T-helper 1 cell treated with Interleukin-12 subunit alpha and Interleukin-12 subunit beta and Interleukin-4 antibody, amounts not matched to agents 30 μg/mL and 1 μg/mL, for 36 hours (primary cell): ENCODE measurements around the gene SLC16A11.
A peak's percentile ranks its signal among the peaks of the same experiment; 100 is the strongest.
"Not testable (repeated sequence)": the region's sequence is repeated elsewhere in the genome, so short reads cannot be mapped to it uniquely, and the experiment has no call there.

ENCODE experiments used
- H3K27ac Mint-ChIP-seq: one replicate; pipeline ENCODE4 v1.8.0; 2021; ENCODE audit warnings: mild to moderate bottlenecking, mixed read lengths
- H3K27me3 Mint-ChIP-seq: one replicate; pipeline ENCODE4 v1.8.0; 2021; ENCODE audit warnings: low read depth, mixed read lengths
- H3K36me3 Mint-ChIP-seq: one replicate; pipeline ENCODE4 v1.8.0; 2021; ENCODE audit warnings: low read depth, mixed read lengths
- H3K4me1 Mint-ChIP-seq: one replicate; pipeline ENCODE4 v1.8.0; 2021; ENCODE audit warnings: low read depth, mixed read lengths
- H3K4me3 Mint-ChIP-seq: one replicate; pipeline ENCODE4 v1.8.0; 2021; ENCODE audit warnings: mild to moderate bottlenecking, moderate library complexity, mixed read lengths
- H3K9me3 Mint-ChIP-seq: one replicate; pipeline ENCODE4 v1.8.0; 2021; ENCODE audit warnings: mixed read lengths

The SLC16A11 gene, protein sequence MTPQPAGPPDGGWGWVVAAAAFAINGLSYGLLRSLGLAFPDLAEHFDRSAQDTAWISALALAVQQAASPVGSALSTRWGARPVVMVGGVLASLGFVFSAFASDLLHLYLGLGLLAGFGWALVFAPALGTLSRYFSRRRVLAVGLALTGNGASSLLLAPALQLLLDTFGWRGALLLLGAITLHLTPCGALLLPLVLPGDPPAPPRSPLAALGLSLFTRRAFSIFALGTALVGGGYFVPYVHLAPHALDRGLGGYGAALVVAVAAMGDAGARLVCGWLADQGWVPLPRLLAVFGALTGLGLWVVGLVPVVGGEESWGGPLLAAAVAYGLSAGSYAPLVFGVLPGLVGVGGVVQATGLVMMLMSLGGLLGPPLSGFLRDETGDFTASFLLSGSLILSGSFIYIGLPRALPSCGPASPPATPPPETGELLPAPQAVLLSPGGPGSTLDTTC

DNA sequence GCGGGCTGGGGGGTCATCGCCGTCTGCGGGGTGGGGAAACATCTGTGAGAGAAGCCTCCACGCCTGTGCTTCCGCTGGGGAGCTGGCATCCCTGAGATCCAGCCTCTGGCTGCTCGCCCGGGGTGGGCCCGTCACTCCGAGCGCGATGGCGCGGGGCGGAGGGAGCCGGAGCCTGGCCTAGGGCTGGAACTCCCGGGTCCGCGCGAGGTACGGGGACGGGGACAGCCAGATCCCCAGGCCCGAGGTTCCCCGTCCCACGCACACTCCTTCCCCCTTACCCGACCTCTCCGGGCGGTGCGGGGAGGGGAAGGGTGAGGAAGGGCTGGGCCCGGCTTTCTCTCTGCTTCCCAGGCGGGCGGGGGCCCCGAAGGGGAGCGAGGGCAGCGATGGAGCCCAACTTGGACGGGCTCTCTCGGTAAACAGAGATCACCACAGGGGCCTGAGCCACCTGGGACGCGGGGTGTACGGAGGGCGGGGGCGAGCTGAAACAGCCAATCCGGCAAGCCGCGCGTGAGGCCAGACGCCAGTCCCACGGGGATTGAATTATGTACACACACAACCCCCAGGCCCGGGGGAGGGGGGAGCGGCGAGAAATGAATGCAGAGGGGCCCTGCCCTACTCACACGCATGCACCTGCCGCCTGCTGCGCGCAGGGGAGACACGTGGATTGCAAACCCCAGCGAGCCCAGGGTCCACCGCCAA, at the start of gene SLC16A11:
Gene SLC16A11 (minus strand): TSS at position 596 of the 702 bp plus-strand sequence. CDS start 579 bp downstream, at position 17.
- H3K36me3 Mint-ChIP-seq: peaks cover 2% of the 10 kb centered on the region
- peak within 1 kb of the TSS; percentile 42 for H3K4me3 Mint-ChIP-seq
- H3K4me1 Mint-ChIP-seq: peaks cover 23% of the 10 kb centered on the region
- no peak within 1 kb of the TSS for H3K27ac Mint-ChIP-seq
- peaks cover 18% of the 10 kb centered on the region for H3K27me3 Mint-ChIP-seq
- no peaks in the 10 kb centered on the region for H3K9me3 Mint-ChIP-seq

DNA sequence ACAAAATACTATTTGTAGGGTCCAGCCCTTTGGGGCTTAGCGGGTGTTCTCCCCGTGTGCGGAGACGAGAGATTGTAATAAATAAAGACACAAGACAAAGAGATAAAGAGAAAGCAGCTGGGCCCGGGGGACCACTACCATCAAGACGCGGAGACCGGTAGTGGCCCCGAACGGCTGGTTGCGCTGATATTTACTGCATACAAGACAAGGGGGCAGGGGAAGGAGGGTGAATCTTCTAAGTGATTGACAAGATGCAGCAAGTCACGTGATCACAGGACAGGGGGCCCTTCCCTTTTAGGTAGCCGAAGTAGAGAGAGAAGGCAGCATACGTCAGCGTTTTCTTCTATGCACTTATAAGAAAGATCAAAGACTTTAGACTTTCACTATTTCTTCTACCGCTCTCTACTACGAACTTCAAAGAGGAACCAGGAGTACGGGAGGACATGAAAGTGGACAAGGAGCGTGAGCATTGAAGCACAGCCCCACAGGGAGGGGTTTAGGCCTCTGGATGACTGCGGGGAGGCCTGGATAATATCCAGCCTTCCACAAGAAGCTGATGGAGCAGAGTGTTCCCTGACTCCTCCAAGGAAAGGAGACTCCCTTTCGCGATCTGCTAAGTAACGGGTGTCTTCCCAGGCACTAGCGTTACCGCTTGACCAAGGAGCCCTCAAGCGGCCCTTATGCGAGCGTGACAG, 47.6 kb upstream of the SLC16A11 start:
- not testable (repeated sequence) for H3K36me3 Mint-ChIP-seq, H3K27ac Mint-ChIP-seq
- H3K27me3 Mint-ChIP-seq: peaks cover 16% of the 10 kb centered on the region

DNA sequence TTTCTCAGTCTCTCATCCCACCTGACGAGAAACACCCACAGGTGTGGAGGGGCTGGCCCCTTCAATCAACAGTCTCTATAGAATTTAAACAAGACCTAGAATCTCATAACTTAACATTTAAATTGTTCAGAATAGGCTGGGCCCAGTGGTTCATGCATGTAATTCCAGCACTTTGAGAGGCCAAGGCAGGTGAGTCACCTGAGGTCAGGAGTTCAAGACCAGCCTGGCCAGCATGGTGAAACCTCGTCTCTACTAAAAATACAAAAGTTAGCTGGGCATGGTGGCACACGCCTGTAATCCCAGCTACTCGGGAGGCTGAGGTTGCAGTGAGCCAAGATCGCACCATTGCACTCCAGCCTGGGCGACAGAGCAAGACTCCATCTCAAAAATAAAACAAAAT, 45.7 kb upstream of the SLC16A11 start:
- not testable (repeated sequence) for H3K9me3 Mint-ChIP-seq, H3K4me3 Mint-ChIP-seq, H3K4me1 Mint-ChIP-seq, H3K27ac Mint-ChIP-seq, H3K36me3 Mint-ChIP-seq
- peaks cover 14% of the 10 kb centered on the region for H3K27me3 Mint-ChIP-seq

More for the DNA sequence above, 47.6 kb upstream of the SLC16A11 start:
- not testable (repeated sequence) for H3K9me3 Mint-ChIP-seq, H3K4me3 Mint-ChIP-seq, H3K4me1 Mint-ChIP-seq

DNA sequence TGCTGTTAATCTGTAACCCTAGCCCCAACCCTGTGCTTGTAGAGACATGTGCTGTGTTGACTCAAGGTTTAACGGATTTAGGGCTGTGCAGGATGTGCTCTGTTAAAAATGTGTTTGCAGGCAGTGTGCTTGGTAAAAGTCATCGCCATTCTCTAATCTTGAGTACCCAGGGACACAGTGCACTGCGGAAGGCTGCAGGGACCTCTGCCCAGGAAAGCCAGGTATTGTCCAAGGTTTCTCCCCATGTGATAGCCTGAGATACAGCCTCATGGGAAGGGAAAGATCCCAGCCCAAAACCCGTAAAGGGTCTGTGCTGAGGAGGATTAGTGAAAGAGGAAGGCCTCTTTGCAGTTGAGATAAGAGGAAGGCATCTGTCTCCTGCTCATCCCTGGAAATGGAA, 44.5 kb upstream of the SLC16A11 start:
- peaks cover 18% of the 10 kb centered on the region for H3K27me3 Mint-ChIP-seq
- not testable (repeated sequence) for H3K4me3 Mint-ChIP-seq, H3K27ac Mint-ChIP-seq, H3K4me1 Mint-ChIP-seq, H3K9me3 Mint-ChIP-seq, H3K36me3 Mint-ChIP-seq

DNA sequence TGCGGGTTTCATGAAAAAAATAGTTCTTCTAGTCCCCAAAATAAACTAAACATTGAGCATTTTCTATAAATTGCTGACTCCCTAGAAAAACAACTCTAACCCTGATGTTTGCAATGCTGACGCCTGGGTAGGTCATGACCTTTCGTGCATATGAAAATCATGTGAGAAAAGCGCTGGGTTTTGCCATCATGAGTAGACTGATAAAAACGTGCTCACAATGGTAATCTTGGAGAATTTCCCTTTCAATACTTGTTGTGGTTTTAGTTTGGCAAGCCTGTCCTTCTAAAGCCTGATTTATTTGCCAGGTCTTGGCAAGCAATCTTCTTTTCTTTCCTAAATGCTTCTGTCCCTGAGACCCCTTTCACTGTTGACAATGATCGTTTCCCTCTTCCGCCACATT, 40.2 kb upstream of the SLC16A11 start:
- no peaks in the 10 kb centered on the region for H3K9me3 Mint-ChIP-seq
- no peak overlapping the region for H3K4me3 Mint-ChIP-seq
- H3K27ac Mint-ChIP-seq: no peak overlapping the region
- peaks cover 23% of the 10 kb centered on the region for H3K4me1 Mint-ChIP-seq
- peaks cover 19% of the 10 kb centered on the region for H3K27me3 Mint-ChIP-seq
- H3K36me3 Mint-ChIP-seq: no peaks in the 10 kb centered on the region

DNA sequence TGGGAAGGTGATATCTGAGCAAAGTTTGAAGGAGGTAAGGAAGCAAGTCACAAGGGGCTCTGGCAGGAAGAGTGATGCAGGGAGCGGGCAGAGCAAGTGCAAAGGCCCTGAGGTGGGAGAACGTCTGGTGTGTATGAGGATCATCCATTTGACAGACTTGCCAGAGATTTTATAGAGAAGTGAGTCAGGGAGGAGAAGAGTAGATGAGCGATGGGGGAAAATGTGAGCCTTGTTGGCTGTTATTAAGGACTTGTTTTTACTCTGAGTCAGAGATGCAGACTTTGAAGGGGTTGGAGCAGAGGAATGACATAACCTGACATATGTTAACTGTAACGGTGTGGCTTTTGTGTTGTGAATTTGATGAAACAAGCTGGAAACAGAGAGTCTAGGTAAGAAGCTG, 39.7 kb upstream of the SLC16A11 start:
- Mint-ChIP-seq H3K4me1 (peaks cover 23% of the 10 kb centered on the region), H3K27me3 (peaks cover 19% of the 10 kb centered on the region), H3K9me3 (no peaks in the 10 kb centered on the region), H3K4me3 (no peak overlapping the region), H3K27ac (no peak overlapping the region), H3K36me3 (no peaks in the 10 kb centered on the region)

DNA sequence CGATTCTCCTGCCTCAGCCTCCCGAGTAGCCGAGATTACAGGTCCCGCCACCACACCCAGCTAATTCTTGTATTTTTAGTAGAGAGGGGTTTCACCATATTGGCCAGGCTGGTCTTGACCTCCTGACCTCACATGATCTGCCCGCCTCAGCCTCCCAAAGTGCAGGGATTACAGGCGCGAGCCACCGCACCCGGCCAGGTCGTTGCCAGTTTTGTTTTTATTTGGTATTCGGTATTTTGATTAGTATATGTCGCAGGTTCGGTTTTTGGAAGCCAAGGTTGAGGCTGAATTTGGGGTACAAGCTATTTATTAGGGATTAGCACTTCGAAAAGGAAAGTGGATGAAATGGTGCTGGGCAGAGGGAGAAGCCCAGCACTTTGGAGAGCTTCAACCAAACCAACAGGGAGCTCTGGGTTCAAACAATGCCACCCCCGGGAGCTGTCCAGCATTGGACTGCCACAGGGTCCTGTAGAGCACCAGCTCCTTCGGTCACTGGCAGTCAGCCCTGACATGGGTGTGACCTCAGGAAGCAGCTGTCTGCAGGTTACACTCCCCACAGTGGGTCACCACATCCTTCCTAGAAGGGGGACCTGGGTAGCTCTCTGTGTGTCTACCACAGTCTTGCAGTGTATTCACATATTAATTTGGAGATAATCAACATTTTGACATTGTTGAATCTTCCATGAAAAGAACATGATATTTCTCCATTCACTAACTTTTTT, 37.6 kb upstream of the SLC16A11 start:
- H3K27me3 Mint-ChIP-seq: peaks cover 19% of the 10 kb centered on the region
- no peaks in the 10 kb centered on the region for H3K9me3 Mint-ChIP-seq
- H3K27ac Mint-ChIP-seq: no peak overlapping the region
- H3K4me3 Mint-ChIP-seq: peak overlapping the region; percentile 1
- H3K36me3 Mint-ChIP-seq: no peaks in the 10 kb centered on the region
- H3K4me1 Mint-ChIP-seq: peaks cover 23% of the 10 kb centered on the region

DNA sequence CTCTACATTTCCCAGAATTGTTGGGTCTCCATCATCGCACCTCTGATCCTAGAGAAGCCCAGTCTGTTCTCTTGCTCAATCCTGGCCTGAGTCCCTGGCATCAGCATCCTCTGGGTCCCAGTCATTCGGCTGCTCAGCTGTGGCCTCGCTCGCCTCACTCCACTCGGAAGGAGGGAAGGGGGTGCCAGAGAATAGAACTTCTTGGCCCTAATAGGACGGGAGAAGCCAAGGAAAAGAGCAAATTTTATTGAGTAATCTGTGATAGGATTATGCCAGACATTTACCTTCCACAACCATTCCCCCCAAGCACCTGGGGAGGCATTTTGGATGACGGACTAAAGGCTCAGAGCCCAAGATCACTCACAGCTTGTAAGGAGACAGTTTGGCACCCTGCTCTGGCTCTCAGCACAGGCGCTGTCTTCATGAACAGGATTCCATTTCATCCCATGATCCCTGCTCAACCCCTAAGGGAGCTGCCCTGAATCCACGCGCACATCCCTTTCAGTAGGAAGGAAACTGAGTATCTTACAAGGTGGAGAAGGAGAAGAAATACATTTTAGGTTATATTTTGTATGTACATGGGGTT, 36.7 kb upstream of the SLC16A11 start:
- no peak overlapping the region for H3K4me3 Mint-ChIP-seq
- no peak overlapping the region for H3K27ac Mint-ChIP-seq
- no peaks in the 10 kb centered on the region for H3K9me3 Mint-ChIP-seq
- peaks cover 19% of the 10 kb centered on the region for H3K27me3 Mint-ChIP-seq
- no peaks in the 10 kb centered on the region for H3K36me3 Mint-ChIP-seq
- peaks cover 23% of the 10 kb centered on the region for H3K4me1 Mint-ChIP-seq

DNA sequence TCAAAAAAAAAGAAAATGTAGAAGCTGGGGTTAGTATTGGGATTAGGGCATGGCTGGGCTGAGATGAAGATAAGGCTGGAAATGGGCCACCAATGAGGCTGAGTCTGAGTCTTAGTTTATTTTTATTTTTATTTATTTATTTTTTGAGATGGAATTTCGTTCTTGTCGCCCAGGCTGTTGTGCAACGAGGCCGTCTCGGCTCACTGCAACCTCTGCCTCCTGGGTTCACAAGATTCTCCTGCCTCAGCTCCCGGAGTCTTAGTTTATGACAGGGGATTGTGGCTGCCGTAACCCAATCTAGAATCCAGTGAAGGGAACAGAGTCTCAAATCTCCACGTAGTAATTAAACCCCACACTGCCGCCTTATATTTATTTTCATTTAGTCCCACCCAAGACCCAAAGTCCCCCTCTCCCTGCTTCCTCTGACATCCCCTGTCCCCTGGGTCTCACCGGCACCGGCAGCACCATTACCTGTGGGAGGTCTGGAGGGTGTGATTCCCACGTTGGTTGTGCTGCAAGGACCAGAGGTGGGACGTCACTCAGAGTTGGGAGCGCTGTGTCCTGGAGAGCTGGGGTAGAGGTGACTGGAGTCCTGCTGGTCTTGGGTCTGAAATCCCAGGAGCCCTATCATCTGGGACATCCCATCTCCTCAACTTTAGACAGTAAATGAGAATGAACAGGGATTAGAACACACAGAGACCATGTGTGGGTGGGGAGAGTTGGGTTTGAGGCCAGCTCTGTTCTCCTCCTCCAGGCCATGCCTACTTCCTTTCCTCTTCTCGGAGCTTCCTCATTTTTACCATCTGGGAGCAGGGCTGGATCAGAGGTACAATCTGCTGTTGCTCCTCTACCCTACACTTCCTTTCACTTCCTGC, 35.9 kb upstream of the SLC16A11 start, which contains the start of gene CLEC10A:
Gene CLEC10A (minus strand): TSS at position 671 of the 875 bp plus-strand sequence. CDS start 1,439 bp downstream, outside the sequence.
- H3K36me3 Mint-ChIP-seq: no peaks in the 10 kb centered on the region
- peaks cover 23% of the 10 kb centered on the region for H3K4me1 Mint-ChIP-seq
- H3K4me3 Mint-ChIP-seq: no peak within 1 kb of the TSS
- no peaks in the 10 kb centered on the region for H3K9me3 Mint-ChIP-seq
- H3K27ac Mint-ChIP-seq: peak within 1 kb of the TSS; percentile 34
- H3K27me3 Mint-ChIP-seq: peaks cover 19% of the 10 kb centered on the region

DNA sequence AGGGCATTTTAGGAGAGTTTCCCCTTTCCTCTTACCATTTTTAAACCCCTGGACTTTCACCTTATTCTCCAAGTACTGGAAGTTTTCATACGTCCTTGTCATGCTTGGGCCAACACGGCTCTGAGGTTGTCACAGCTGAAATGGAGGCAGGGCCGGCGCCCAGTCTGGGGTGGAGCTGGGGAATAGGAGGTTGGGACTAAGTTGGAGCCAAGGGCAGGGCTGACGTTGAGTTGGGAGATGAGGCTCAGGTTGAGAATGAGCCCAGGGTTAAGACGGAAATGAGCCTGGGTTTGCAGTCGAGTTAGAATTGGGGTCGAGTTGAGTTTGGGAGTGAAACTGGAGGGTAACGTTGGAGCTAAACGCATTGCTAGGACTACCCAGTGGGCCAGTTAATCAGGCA, 34.8 kb upstream of the SLC16A11 start:
- Mint-ChIP-seq H3K4me1 (peaks cover 18% of the 10 kb centered on the region), H3K9me3 (no peaks in the 10 kb centered on the region), H3K27me3 (peaks cover 12% of the 10 kb centered on the region), H3K4me3 (no peak overlapping the region), H3K27ac (no peak overlapping the region), H3K36me3 (no peaks in the 10 kb centered on the region)

DNA sequence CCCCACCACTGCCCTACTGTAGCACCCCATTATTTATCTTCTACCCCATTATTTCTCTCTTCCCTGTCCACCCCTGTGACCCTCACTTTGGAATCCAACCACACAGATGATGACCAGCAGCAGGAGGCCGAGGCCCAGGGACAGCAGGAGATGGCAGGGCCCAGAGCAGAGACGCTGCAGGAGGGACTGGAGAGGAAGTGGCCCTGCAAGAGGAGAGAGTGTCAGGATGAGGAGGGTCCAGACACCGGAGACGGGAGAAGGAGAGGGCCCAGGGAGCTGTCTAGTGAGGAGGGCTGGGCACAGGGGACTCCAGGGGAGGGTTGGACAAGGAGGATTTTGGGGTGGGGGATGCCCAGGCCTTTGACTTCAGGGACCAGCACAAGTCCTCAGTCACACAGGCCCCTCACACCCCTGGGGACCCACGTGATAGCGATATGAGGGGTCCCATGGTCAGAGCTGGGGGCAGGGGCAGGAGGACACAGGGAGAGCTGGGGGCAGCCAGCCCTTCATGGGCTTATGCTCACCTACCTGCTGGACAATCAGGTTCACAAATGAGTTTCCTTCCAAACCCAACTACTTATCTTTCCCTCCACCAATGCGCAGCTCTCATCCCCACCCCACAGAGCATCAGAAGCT, 34.1 kb upstream of the SLC16A11 start:
- Mint-ChIP-seq H3K27ac (peak overlapping the region; percentile 50), H3K4me3 (no peak overlapping the region), H3K27me3 (peaks cover 10% of the 10 kb centered on the region), H3K4me1 (peaks cover 18% of the 10 kb centered on the region), H3K36me3 (no peaks in the 10 kb centered on the region), H3K9me3 (no peaks in the 10 kb centered on the region)

DNA sequence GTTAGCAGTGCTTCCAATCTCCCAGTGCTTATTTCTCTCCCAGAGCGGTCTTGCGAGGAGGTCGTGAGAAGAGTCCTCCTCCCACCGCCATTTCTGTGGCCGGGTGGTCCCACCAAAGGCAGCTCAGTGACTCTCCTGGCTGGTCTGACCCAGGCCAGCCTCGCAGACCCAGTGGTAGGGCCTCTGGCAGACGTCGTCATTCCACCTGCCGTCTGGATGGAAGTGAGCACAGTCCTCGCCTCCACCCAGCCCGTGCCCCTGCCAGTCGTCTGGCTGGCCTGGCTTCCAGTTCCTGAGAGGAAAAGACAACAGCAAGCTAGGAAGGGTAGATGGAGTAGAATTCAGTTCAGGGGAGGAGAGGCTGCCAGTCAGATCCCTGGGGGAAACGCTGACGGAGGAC, 31.0 kb upstream of the SLC16A11 start:
- H3K9me3 Mint-ChIP-seq: no peaks in the 10 kb centered on the region
- no peak overlapping the region for H3K4me3 Mint-ChIP-seq
- H3K27me3 Mint-ChIP-seq: peaks cover 18% of the 10 kb centered on the region
- H3K27ac Mint-ChIP-seq: no peak overlapping the region
- no peaks in the 10 kb centered on the region for H3K36me3 Mint-ChIP-seq
- H3K4me1 Mint-ChIP-seq: no peaks in the 10 kb centered on the region

DNA sequence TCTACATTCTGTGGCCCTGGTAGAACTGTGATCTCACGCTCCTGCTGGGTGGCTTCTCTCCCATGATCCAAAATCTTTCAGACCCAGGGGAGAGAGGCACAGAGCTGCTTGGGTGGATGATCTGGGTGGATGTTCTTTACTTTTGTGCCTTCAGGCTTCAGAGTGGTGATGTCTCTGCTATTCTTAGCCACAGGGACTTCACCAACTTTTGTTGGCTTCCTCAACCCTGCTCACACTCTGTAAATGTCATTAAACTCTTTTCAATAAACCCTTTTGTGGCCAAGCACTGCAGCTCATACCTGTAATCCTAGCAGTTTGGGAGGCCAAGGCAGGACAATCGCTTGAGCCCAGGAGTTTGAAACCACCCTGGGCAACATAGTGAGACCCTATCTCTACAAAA, 28.5 kb upstream of the SLC16A11 start:
- Mint-ChIP-seq H3K9me3 (peaks cover 15% of the 10 kb centered on the region), H3K4me1 (no peaks in the 10 kb centered on the region), H3K27me3 (peaks cover 22% of the 10 kb centered on the region), H3K36me3 (peaks cover 2% of the 10 kb centered on the region), H3K4me3 (no peak overlapping the region), H3K27ac (no peak overlapping the region)
